Adrenal gland (tissue), 5 donors: Measurements from ENCODE around the gene ASPHD2.

Experiments
- CTCF ChIP-seq, 6 experiments: fragments of 450-650 bp in 4 of 6; fragments of 200-600 bp in 2 of 6; sonication (generic) in 1 of 6; IDR thresholded peaks; 1 replicate in 5 of 6; 2 replicates in 1 of 6; pipeline versions ENCODE4 v1.5.1 to v1.8.0; 2016 to 2021; ENCODE audit warnings: antibody characterized with exemption in 6 of 6, mild to moderate bottlenecking in 2 of 6, moderate library complexity in 1 of 6
- POLR2A ChIP-seq, 2 donors: fragments of 450-650 bp; IDR thresholded peaks; one replicate each; pipeline ENCODE4 v1.6.1; 2017; ENCODE audit warnings: antibody characterized with exemption in 2 of 2, mild to moderate bottlenecking in 2 of 2, moderate library complexity in 1 of 2
- donor health status: DM: no; HTN: no; CAD: no.

DNA sequence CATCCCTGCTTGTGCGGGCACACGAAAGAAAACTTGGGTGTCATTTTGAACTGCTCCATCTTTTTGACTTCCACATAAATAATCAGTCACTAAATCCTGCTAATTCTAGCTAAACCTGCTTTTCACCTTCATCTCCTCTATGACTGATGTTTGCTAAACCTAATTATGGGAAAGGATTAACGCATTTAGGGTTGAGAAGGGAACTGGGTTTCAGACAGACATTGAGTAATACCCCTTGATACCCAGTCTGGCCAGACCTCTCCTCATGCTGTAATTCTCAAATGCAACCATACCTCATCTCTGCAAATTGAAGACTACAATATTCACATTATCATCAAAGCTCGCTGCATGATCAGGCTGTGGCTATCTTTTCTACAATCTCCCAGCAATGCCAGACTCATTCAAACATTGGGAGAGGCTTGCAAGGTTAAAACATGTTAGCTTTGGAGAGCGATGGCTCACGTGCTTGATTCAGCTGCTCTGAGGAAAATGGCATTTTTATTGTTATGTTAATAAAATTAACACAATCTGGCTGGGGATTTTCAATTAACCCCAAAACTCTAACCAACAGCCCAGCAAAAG is 52.1 kb downstream of the ASPHD2 start:
- TF ChIP-seq CTCF (IDR thresholded peaks at IDR 0.05) (no peak), POLR2A (IDR thresholded peaks at IDR 0.05) (no peak)
